ENCODE measurements around the gene DRD4.

The DRD4 gene

GRCh38 chr11:636511-637332 is at the start of gene DRD4:
TSS of gene DRD4 (plus strand) at chr11:637269. CDS start at chr11:637305, 36 bp downstream.
- DNase-seq (ENCODE audit: low read depth) = no peak

- DNase-seq (ENCODE audit: low read depth) = no peak
Measured at GRCh38 chr11:587546-587945, 49.5 kb upstream of the DRD4 start.

- peak; percentile 59 for DNase-seq (ENCODE audit: low read depth)
Measured at GRCh38 chr11:587978-588380, 49.1 kb upstream of the DRD4 start.

GRCh38 chr11:589798-590197 is 47.3 kb upstream of the DRD4 start:
- DNase-seq (ENCODE audit: low read depth) = no peak

GRCh38 chr11:590997-591396 is 46.1 kb upstream of the DRD4 start:
- no peak for DNase-seq (ENCODE audit: low read depth)

GRCh38 chr11:592501-592900 is 44.6 kb upstream of the DRD4 start:
- DNase-seq (ENCODE audit: low read depth) = no peak

- DNase-seq (ENCODE audit: low read depth) = no peak
Measured at GRCh38 chr11:592918-593317, 44.2 kb upstream of the DRD4 start.

- DNase-seq (ENCODE audit: low read depth) = no peak
Measured at GRCh38 chr11:593347-593746, 43.7 kb upstream of the DRD4 start.

GRCh38 chr11:595400-595799 is 41.7 kb upstream of the DRD4 start:
- DNase-seq (ENCODE audit: low read depth) = no peak

GRCh38 chr11:596374-596773 is 40.7 kb upstream of the DRD4 start:
- no peak for DNase-seq (ENCODE audit: low read depth)

GRCh38 chr11:597166-597725 is 39.8 kb upstream of the DRD4 start:
- no peak for DNase-seq (ENCODE audit: low read depth)

GRCh38 chr11:598005-598680 is 38.9 kb upstream of the DRD4 start:
- DNase-seq (ENCODE audit: low read depth) = no peak

- no peak for DNase-seq (ENCODE audit: low read depth)
Measured at GRCh38 chr11:601573-602245, 35.4 kb upstream of the DRD4 start.

GRCh38 chr11:603154-603553 is 33.9 kb upstream of the DRD4 start:
- DNase-seq (ENCODE audit: low read depth) = no peak

GRCh38 chr11:605286-606129 is 31.6 kb upstream of the DRD4 start:
- no peak for DNase-seq (ENCODE audit: low read depth)

GRCh38 chr11:606245-606644 is 30.8 kb upstream of the DRD4 start:
- no peak for DNase-seq (ENCODE audit: low read depth)

GRCh38 chr11:607020-607780 is 29.9 kb upstream of the DRD4 start:
- DNase-seq (ENCODE audit: low read depth) = no peak

GRCh38 chr11:607971-608659 is 29.0 kb upstream of the DRD4 start:
- DNase-seq (ENCODE audit: low read depth) = no peak

- DNase-seq (ENCODE audit: low read depth) = no peak
Measured at GRCh38 chr11:608791-609251, 28.2 kb upstream of the DRD4 start.

- no peak for DNase-seq (ENCODE audit: low read depth)
Measured at GRCh38 chr11:609341-609811, 27.7 kb upstream of the DRD4 start.
